HPDE6-E6E7 (cell line): ENCODE measurements around the gene DDIT3.
"Not testable (repeated sequence)": the region's sequence is repeated elsewhere in the genome, so short reads cannot be mapped to it uniquely, and the experiment has no call there.

Source experiments
- DNase-seq: peaks from one replicate; pipeline ENCODE4 v3.0.0; 2011; ENCODE audit warnings: missing footprints; ENCODE audit errors: extremely low spot score

DDIT3 gene

GRCh38 chr12:57520053-57520818 lies at the start of gene DDIT3:
DDIT3 (minus strand) TSS chr12:57520514; CDS start chr12:57517406, 3,108 bp downstream.
- peak; percentile 88 for DNase-seq

GRCh38 chr12:57569858-57570257 lies 49.5 kb upstream of the DDIT3 start:
- DNase-seq: no peak

GRCh38 chr12:57568838-57569237 lies 48.5 kb upstream of the DDIT3 start:
- no peak for DNase-seq

- no peak for DNase-seq
Measured at GRCh38 chr12:57564178-57564740, 43.9 kb upstream of the DDIT3 start.

- no peak for DNase-seq
Measured at GRCh38 chr12:57563358-57563757, 43.0 kb upstream of the DDIT3 start.

- not testable (repeated sequence) for DNase-seq
Measured at GRCh38 chr12:57561117-57561516, 40.8 kb upstream of the DDIT3 start.

- no peak for DNase-seq
Measured at GRCh38 chr12:57560516-57560915, 40.2 kb upstream of the DDIT3 start.

GRCh38 chr12:57558864-57559263 lies 38.5 kb upstream of the DDIT3 start:
- DNase-seq: no peak

GRCh38 chr12:57554897-57555296 lies 34.6 kb upstream of the DDIT3 start:
- no peak for DNase-seq

- DNase-seq: no peak
Measured at GRCh38 chr12:57554453-57554852, 34.1 kb upstream of the DDIT3 start.

- DNase-seq: no peak
Measured at GRCh38 chr12:57553343-57554202, 33.3 kb upstream of the DDIT3 start.

- DNase-seq: no peak
Measured at GRCh38 chr12:57552835-57553313, 32.6 kb upstream of the DDIT3 start.

GRCh38 chr12:57552306-57552651 lies 32.0 kb upstream of the DDIT3 start:
- no peak for DNase-seq

GRCh38 chr12:57551637-57552305 lies 31.5 kb upstream of the DDIT3 start:
- DNase-seq: no peak

- no peak for DNase-seq
Measured at GRCh38 chr12:57550641-57551549, 30.6 kb upstream of the DDIT3 start.

GRCh38 chr12:57549909-57550640 lies 29.8 kb upstream of the DDIT3 start, which contains the start of gene KIF5A:
KIF5A (plus strand) TSS chr12:57550044; CDS start chr12:57550272, 228 bp downstream.
- DNase-seq: no peak

- no peak for DNase-seq
Measured at GRCh38 chr12:57549203-57549908, 29.0 kb upstream of the DDIT3 start.

- DNase-seq: no peak
Measured at GRCh38 chr12:57548488-57548887, 28.2 kb upstream of the DDIT3 start.

GRCh38 chr12:57548013-57548315 lies 27.6 kb upstream of the DDIT3 start:
- DNase-seq: no peak
